ENCODE measurements around the gene FLII. TPM values are rescaled to one million over a fixed set of nuclear protein-coding genes. Genes with fewer than 3 reads are reported as not detected.

The FLII gene
- total RNA-seq, 2 experiments from 2014 or later: 155 to 219 TPM

DNA sequence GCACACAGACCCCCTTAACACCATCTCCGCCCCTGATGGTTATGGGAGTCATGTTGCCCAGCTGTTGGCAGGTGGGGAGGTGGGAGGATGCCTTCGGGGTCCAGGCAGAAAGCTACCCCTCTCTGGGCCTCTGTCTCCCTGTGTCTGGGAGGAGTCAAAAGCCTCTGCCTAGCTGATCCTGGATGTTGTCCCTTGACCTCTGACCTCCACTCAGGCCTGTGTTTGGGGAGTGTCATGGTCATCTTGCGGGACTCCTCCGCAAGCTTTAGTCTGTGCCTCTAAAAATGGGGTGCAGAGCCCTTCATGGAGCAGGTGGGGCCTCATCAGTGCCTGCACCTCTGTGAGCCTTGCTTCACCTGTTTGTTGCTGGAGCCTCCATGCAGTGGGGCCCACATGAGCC, 29.3 kb downstream of the FLII start:
- no peak for DNase-seq (ENCODE audit: low spot score)
- Histone ChIP-seq H4K20me1 (ENCODE audit: insufficient read depth, low read length) (no peaks in the 10 kb centered on the region), H3K9me3 (ENCODE audit: low read length) (no peaks in the 10 kb centered on the region), H3K36me3 (ENCODE audit: insufficient read depth, low read length) (no peaks in the 10 kb centered on the region; the same call in 1 of the 2 replicates), H3K27ac (ENCODE audit: low read depth, low read length, poor library complexity, severe bottlenecking) (no peak overlapping the region), H2AFZ (ENCODE audit: low read length) (no peak overlapping the region), H3K4me1 (ENCODE audit: insufficient read depth, low read length, poor library complexity, severe bottlenecking) (peaks cover 15% of the 10 kb centered on the region), H3K79me2 (ENCODE audit: insufficient read depth, low read depth, low read length) (no peaks in the 10 kb centered on the region), H3K9me2 (ENCODE audit: insufficient read depth, low read length) (no peaks in the 10 kb centered on the region), H3K4me3 (ENCODE audit: low read depth, low read length, poor library complexity, severe bottlenecking) (no peak overlapping the region), H3K4me2 (ENCODE audit: low read length) (no peak overlapping the region)
- ChIA-PET POLR2A (no interaction called here), CTCF (ENCODE audit: unreplicated experiment) (no interaction called here)
- intact Hi-C loops (cut with micrococcal nuclease; ENCODE audit: unreplicated experiment): no loop called here
- TF ChIP-seq, protein P1, sequence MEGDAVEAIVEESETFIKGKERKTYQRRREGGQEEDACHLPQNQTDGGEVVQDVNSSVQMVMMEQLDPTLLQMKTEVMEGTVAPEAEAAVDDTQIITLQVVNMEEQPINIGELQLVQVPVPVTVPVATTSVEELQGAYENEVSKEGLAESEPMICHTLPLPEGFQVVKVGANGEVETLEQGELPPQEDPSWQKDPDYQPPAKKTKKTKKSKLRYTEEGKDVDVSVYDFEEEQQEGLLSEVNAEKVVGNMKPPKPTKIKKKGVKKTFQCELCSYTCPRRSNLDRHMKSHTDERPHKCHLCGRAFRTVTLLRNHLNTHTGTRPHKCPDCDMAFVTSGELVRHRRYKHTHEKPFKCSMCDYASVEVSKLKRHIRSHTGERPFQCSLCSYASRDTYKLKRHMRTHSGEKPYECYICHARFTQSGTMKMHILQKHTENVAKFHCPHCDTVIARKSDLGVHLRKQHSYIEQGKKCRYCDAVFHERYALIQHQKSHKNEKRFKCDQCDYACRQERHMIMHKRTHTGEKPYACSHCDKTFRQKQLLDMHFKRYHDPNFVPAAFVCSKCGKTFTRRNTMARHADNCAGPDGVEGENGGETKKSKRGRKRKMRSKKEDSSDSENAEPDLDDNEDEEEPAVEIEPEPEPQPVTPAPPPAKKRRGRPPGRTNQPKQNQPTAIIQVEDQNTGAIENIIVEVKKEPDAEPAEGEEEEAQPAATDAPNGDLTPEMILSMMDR (conservative IDR thresholded peaks at IDR 0.05; ENCODE audit: low read length): no peak
- TF ChIP-seq EZH2phosphoT487 (IDR thresholded peaks at IDR 0.05; ENCODE audit: borderline replicate concordance, low read depth, low read length): no peak
- BruUV-seq (replicated peaks): no TSS peak

DNA sequence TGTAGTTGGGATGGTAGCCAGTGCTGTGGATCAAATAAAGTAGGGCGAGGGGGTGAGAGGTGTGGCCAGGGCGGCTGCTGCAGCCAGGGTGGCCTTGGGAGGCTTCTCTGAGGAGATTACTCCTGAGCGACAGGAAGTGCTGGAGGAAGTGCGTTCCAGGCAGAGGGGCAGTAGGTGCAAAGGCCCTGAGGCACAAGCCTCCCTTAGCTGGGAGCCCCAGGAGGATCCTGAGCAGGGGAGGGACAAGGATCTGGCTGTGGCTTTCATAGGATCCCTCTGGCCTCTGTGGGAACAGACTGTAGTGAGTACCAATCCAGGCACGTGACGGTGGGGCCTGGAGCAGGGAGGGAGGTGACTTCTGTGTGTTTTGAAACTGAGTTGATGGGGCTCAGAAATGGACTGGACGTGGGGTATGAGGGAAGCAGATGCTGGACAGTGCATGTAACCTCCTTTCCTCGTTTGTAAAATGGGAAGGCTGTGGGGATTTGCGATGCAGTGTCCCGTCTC, 30.3 kb downstream of the FLII start:
- BruUV-seq (replicated peaks): no TSS peak
- H4K20me1 ChIP-seq (ENCODE audit: insufficient read depth, low read length): no peaks in the 10 kb centered on the region

DNA sequence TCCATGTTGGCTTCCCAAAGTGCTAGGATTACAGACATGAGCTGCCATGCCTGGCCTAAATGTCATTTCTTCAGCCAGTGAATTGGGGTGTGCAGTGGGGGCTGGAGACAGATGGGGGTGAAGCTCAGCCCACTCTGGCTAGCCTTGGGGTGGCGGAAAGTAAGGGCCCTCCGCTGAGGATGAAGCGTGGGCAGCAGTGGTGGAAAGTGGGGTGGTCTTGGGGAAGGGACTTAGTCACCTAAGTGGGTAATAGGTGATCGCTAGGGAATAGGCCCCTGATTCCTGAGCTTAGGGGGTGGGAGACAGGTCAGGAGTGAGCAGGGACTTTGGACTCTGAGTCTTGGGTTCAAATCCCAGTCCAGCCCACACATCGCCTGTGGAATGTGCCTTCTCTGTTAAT, 30.9 kb downstream of the FLII start:
- Histone ChIP-seq H3K9me2 (ENCODE audit: insufficient read depth, low read length) (no peaks in the 10 kb centered on the region), H3K9me3 (ENCODE audit: low read length) (no peaks in the 10 kb centered on the region), H3K4me2 (ENCODE audit: low read length) (no peak overlapping the region), H2AFZ (ENCODE audit: low read length) (no peak overlapping the region), H3K4me3 (ENCODE audit: low read depth, low read length, poor library complexity, severe bottlenecking) (no peak overlapping the region), H3K36me3 (ENCODE audit: insufficient read depth, low read length) (no peaks in the 10 kb centered on the region), H3K4me1 (ENCODE audit: insufficient read depth, low read length, poor library complexity, severe bottlenecking) (peaks cover 15% of the 10 kb centered on the region), H3K79me2 (ENCODE audit: insufficient read depth, low read depth, low read length) (no peaks in the 10 kb centered on the region), H3K27ac (ENCODE audit: low read depth, low read length, poor library complexity, severe bottlenecking) (no peak overlapping the region), H4K20me1 (ENCODE audit: insufficient read depth, low read length) (no peaks in the 10 kb centered on the region)
- ChIA-PET POLR2A (no interaction called here), CTCF (ENCODE audit: unreplicated experiment) (interaction anchor here (0.6 kb wide), 1 partner anchor 327 kb away, joined by 3 read pairs; no protein-coding TSS in a partner anchor)
- TF ChIP-seq, protein P1 (conservative IDR thresholded peaks at IDR 0.05; ENCODE audit: low read length): no peak
- TF ChIP-seq EZH2phosphoT487 (IDR thresholded peaks at IDR 0.05; ENCODE audit: borderline replicate concordance, low read depth, low read length): no peak
- intact Hi-C loops (cut with micrococcal nuclease; ENCODE audit: unreplicated experiment): no loop called here
- no peak for DNase-seq (ENCODE audit: low spot score)
- BruUV-seq (replicated peaks): no TSS peak

More for the DNA sequence above, 30.3 kb downstream of the FLII start:
- CTCF ChIA-PET (ENCODE audit: unreplicated experiment): no interaction called here
- DNase-seq (ENCODE audit: low spot score): no peak
- Histone ChIP-seq H3K27ac (ENCODE audit: low read depth, low read length, poor library complexity, severe bottlenecking) (no peak overlapping the region), H2AFZ (ENCODE audit: low read length) (no peak overlapping the region), H3K9me2 (ENCODE audit: insufficient read depth, low read length) (no peaks in the 10 kb centered on the region), H3K4me1 (ENCODE audit: insufficient read depth, low read length, poor library complexity, severe bottlenecking) (peaks cover 15% of the 10 kb centered on the region), H3K36me3 (ENCODE audit: insufficient read depth, low read length) (no peaks in the 10 kb centered on the region), H3K9me3 (ENCODE audit: low read length) (no peaks in the 10 kb centered on the region), H3K4me3 (ENCODE audit: low read depth, low read length, poor library complexity, severe bottlenecking) (no peak overlapping the region), H3K4me2 (ENCODE audit: low read length) (no peak overlapping the region), H3K79me2 (ENCODE audit: insufficient read depth, low read depth, low read length) (no peaks in the 10 kb centered on the region)
- TF ChIP-seq EZH2phosphoT487 (IDR thresholded peaks at IDR 0.05; ENCODE audit: borderline replicate concordance, low read depth, low read length): no peak
- TF ChIP-seq, protein P1 (conservative IDR thresholded peaks at IDR 0.05; ENCODE audit: low read length): no peak
- POLR2A ChIA-PET: no interaction called here
- intact Hi-C loops (cut with micrococcal nuclease; ENCODE audit: unreplicated experiment): no loop called here
